ENCODE results near the gene RBAK. TPM values are rescaled to one million over a fixed set of nuclear protein-coding genes. Genes with fewer than 3 reads are reported as not detected.

Gene RBAK
- total RNA-seq, 1 experiment from 2014 or later: 18.5 TPM

DNA sequence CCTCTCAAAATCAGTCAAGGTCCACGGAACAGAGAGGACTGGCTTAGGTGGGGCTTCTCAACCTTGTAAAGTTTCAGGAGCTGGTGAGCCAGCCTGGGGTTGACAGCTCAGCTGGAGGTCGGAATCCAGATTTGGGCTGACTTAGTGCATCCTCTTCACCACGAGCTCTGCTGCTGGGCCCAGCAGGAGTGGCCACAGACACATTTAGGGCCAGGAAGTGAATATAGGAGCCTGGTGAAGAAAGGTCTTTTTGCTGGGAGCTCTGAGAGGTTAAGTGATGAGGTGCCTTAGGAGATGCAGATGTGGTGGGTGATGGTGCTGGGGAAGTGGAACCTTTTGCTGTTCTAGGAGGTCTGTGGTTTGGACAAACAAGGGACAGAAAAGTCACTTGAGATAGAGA, 47.4 kb upstream of the RBAK start:
- H3K4me1 Mint-ChIP-seq: no peaks in the 10 kb centered on the region; a peak in 1 of 4 replicates
- H3K18ac ChIP-seq (ENCODE audit: insufficient read length, low read depth, low read length): no peak overlapping the region
- H3K79me1 ChIP-seq (ENCODE audit: insufficient read depth, low read depth, low read length, poor library complexity, severe bottlenecking): no peaks in the 10 kb centered on the region
- H2AFZ ChIP-seq (ENCODE audit: low read length): no peak overlapping the region
- H2BK15ac ChIP-seq (ENCODE audit: low read depth, low read length): no peak overlapping the region
- DNase-seq: no peak
- H4K91ac ChIP-seq (ENCODE audit: insufficient read length, low read depth, low read length): no peak overlapping the region
- no peak overlapping the region for H3K4ac ChIP-seq (ENCODE audit: low read depth, low read length)
- H3K23me2 ChIP-seq (ENCODE audit: insufficient read length, low read depth, low read length, poor library complexity, severe bottlenecking): no peaks in the 10 kb centered on the region
- H2BK5ac ChIP-seq (ENCODE audit: insufficient read length, low read length): no peak overlapping the region
- no peaks in the 10 kb centered on the region for H3K27me3 ChIP-seq (ENCODE audit: insufficient read depth, low read length)
- H3K9me3 ChIP-seq (ENCODE audit: control insufficient read depth, low read depth, low read length): no peaks in the 10 kb centered on the region
- H3T11ph ChIP-seq (ENCODE audit: low read length): no peak overlapping the region
- no peak overlapping the region for H3K4me3 Mint-ChIP-seq
- H3K14ac ChIP-seq (ENCODE audit: insufficient read depth, low read length): no peak overlapping the region
- no peak overlapping the region for H3K23ac ChIP-seq (ENCODE audit: insufficient read length, low read depth, low read length)
- no peak overlapping the region for H2AK5ac ChIP-seq (ENCODE audit: insufficient read length, low read length)
- no peak overlapping the region for H2BK20ac ChIP-seq (ENCODE audit: low read depth, low read length, poor library complexity, severe bottlenecking)
- no peaks in the 10 kb centered on the region for H3K27me3 Mint-ChIP-seq (ENCODE audit: low read depth)
- no peak overlapping the region for H3K4me2 ChIP-seq (ENCODE audit: insufficient read depth, insufficient read length, low read length)
- peaks cover 23 to 58% (median 46%) of the 10 kb centered on the region in 3 experiments; a peak in 6 of 7 replicates for H3K36me3 Mint-ChIP-seq (ENCODE audit: insufficient read depth in 1 of 3, low read depth in 3 of 3)
- H4K20me1 ChIP-seq (ENCODE audit: control insufficient read depth, insufficient read depth, insufficient read length): no peaks in the 10 kb centered on the region
- no peaks in the 10 kb centered on the region for H3K4me1 ChIP-seq (ENCODE audit: insufficient read depth, low read length)
- H3K79me2 ChIP-seq (ENCODE audit: insufficient read depth, low read length): no peaks in the 10 kb centered on the region
- no peaks in the 10 kb centered on the region for H3K9me3 Mint-ChIP-seq
- H3K56ac ChIP-seq (ENCODE audit: insufficient read length, low read depth, low read length): no peak overlapping the region
- H4K5ac ChIP-seq (ENCODE audit: insufficient read length, low read depth, low read length): no peak overlapping the region
- H2BK120ac ChIP-seq (ENCODE audit: low read depth, low read length, poor library complexity, severe bottlenecking): no peak overlapping the region
- no peak overlapping the region for H3K9ac ChIP-seq (ENCODE audit: extremely low read depth, insufficient read length, low read length)
- H3K27ac Mint-ChIP-seq: no peak overlapping the region
- no CpG with 5 or more reads among the region's 3 CpGs for WGBS (ENCODE audit: extremely low coverage, insufficient read length, low lambda C conversion rate)
- H3K27ac ChIP-seq (ENCODE audit: insufficient read length, low read depth, low read length): no peak overlapping the region
- H2BK12ac ChIP-seq (ENCODE audit: insufficient read length, low read depth, low read length): no peak overlapping the region
- no peak overlapping the region for H4K8ac ChIP-seq (replicated peaks; ENCODE audit: insufficient read length, low read depth, low read length)
- TF ChIP-seq, protein P1, sequence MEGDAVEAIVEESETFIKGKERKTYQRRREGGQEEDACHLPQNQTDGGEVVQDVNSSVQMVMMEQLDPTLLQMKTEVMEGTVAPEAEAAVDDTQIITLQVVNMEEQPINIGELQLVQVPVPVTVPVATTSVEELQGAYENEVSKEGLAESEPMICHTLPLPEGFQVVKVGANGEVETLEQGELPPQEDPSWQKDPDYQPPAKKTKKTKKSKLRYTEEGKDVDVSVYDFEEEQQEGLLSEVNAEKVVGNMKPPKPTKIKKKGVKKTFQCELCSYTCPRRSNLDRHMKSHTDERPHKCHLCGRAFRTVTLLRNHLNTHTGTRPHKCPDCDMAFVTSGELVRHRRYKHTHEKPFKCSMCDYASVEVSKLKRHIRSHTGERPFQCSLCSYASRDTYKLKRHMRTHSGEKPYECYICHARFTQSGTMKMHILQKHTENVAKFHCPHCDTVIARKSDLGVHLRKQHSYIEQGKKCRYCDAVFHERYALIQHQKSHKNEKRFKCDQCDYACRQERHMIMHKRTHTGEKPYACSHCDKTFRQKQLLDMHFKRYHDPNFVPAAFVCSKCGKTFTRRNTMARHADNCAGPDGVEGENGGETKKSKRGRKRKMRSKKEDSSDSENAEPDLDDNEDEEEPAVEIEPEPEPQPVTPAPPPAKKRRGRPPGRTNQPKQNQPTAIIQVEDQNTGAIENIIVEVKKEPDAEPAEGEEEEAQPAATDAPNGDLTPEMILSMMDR (conservative IDR thresholded peaks at IDR 0.05): no peak

All from H9 (cell line).